ENCODE measurements around the gene TAF4B.

DNA sequence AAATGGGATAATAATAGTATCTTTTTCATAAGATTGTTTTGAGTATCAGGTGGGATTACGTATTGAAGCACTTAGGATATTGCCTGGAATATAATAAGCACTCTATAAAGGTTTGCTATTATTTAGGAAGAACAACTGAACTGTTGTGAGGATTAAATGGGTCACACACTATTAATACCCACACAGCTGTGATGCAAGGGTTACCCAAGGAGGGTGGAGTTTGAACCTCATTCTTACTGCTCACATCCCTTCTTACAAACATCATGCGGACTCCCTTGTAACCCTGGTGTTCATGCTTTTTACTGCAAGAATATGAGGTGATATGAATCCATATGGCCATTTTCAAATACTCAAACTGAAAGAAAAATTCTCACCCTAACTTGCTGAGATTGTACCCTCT is 208.6 kb downstream of the TAF4B start:
- TF ChIP-seq CTCF (IDR thresholded peaks at IDR 0.05) (no peak), EZH2 (IDR thresholded peaks at IDR 0.05; ENCODE audit: borderline replicate concordance, insufficient read depth, low read depth, low read length, poor library complexity, severe bottlenecking) (no peak)
